ENCODE data around the gene SOX6.
"Not testable (repeated sequence)": the region's sequence is repeated elsewhere in the genome, so short reads cannot be mapped to it uniquely, and the experiment has no call there.

SOX6 gene

GRCh38 chr11:16356057-16356760, at the start of gene SOX6:
SOX6 (minus strand) TSS chr11:16356546; CDS start chr11:16341248, 15,298 bp downstream.
- Mint-ChIP-seq H3K4me1 (no peaks in the 10 kb centered on the region), H3K4me3 (no peak within 1 kb of the TSS), H3K27me3 (no peaks in the 10 kb centered on the region), H3K36me3 (ENCODE audit: insufficient read depth) (peaks cover 2% of the 10 kb centered on the region), H3K27ac (ENCODE audit: low read depth) (no peak within 1 kb of the TSS), H3K9me3 (peaks cover 19% of the 10 kb centered on the region)
- ATAC-seq (replicated peaks; ENCODE audit: extremely low read depth, poor library complexity, severe bottlenecking) (no peak), DNase-seq (ENCODE audit: low spot score in 2 of 2) (no peak)

- Mint-ChIP-seq H3K36me3 (ENCODE audit: insufficient read depth) (no peaks in the 10 kb centered on the region), H3K27ac (ENCODE audit: low read depth) (no peak overlapping the region), H3K4me3 (no peak overlapping the region), H3K27me3 (no peaks in the 10 kb centered on the region), H3K9me3 (peaks cover 14% of the 10 kb centered on the region), H3K4me1 (no peaks in the 10 kb centered on the region)
- DNase-seq (ENCODE audit: low spot score in 2 of 2), result no peak
- ATAC-seq (replicated peaks; ENCODE audit: extremely low read depth, poor library complexity, severe bottlenecking), result no peak
Observed at GRCh38 chr11:16404781-16405285, 48.5 kb upstream of the SOX6 start.

- ATAC-seq (replicated peaks; ENCODE audit: extremely low read depth, poor library complexity, severe bottlenecking) (no peak), DNase-seq (ENCODE audit: low spot score in 2 of 2) (no peak)
- no peak overlapping the region for H3K27ac Mint-ChIP-seq (ENCODE audit: low read depth)
- H3K4me1 Mint-ChIP-seq, result no peaks in the 10 kb centered on the region
- H3K27me3 Mint-ChIP-seq, result no peaks in the 10 kb centered on the region
- no peaks in the 10 kb centered on the region for H3K36me3 Mint-ChIP-seq (ENCODE audit: insufficient read depth)
- H3K9me3 Mint-ChIP-seq, result peaks cover 14% of the 10 kb centered on the region
- no peak overlapping the region for H3K4me3 Mint-ChIP-seq
Observed at GRCh38 chr11:16403851-16404250, 47.5 kb upstream of the SOX6 start.

- no peaks in the 10 kb centered on the region for H3K27me3 Mint-ChIP-seq
- H3K4me3 Mint-ChIP-seq, result no peak overlapping the region
- H3K4me1 Mint-ChIP-seq, result no peaks in the 10 kb centered on the region
- no peak for DNase-seq (ENCODE audit: low spot score in 2 of 2)
- H3K9me3 Mint-ChIP-seq, result peaks cover 14% of the 10 kb centered on the region
- H3K27ac Mint-ChIP-seq (ENCODE audit: low read depth), result no peak overlapping the region
- no peak for ATAC-seq (replicated peaks; ENCODE audit: extremely low read depth, poor library complexity, severe bottlenecking)
- H3K36me3 Mint-ChIP-seq (ENCODE audit: insufficient read depth), result no peaks in the 10 kb centered on the region
Observed at GRCh38 chr11:16403448-16403803, 47.1 kb upstream of the SOX6 start.

- peaks cover 14% of the 10 kb centered on the region for H3K9me3 Mint-ChIP-seq
- no peaks in the 10 kb centered on the region for H3K27me3 Mint-ChIP-seq
- H3K27ac Mint-ChIP-seq (ENCODE audit: low read depth), result no peak overlapping the region
- H3K4me3 Mint-ChIP-seq, result no peak overlapping the region
- no peaks in the 10 kb centered on the region for H3K4me1 Mint-ChIP-seq
- no peak for DNase-seq (ENCODE audit: low spot score in 2 of 2)
- no peak for ATAC-seq (replicated peaks; ENCODE audit: extremely low read depth, poor library complexity, severe bottlenecking)
- H3K36me3 Mint-ChIP-seq (ENCODE audit: insufficient read depth), result no peaks in the 10 kb centered on the region
Observed at GRCh38 chr11:16402654-16403447, 46.5 kb upstream of the SOX6 start.

- no peak for DNase-seq (ENCODE audit: low spot score in 2 of 2)
- no peaks in the 10 kb centered on the region for H3K4me1 Mint-ChIP-seq
- no peak overlapping the region for H3K27ac Mint-ChIP-seq (ENCODE audit: low read depth)
- H3K4me3 Mint-ChIP-seq, result no peak overlapping the region
- no peaks in the 10 kb centered on the region for H3K36me3 Mint-ChIP-seq (ENCODE audit: insufficient read depth)
- no peaks in the 10 kb centered on the region for H3K27me3 Mint-ChIP-seq
- H3K9me3 Mint-ChIP-seq, result peaks cover 12% of the 10 kb centered on the region
- no peak for ATAC-seq (replicated peaks; ENCODE audit: extremely low read depth, poor library complexity, severe bottlenecking)
Observed at GRCh38 chr11:16397390-16397789, 41.0 kb upstream of the SOX6 start.

- ATAC-seq (replicated peaks; ENCODE audit: extremely low read depth, poor library complexity, severe bottlenecking) (no peak), DNase-seq (ENCODE audit: low spot score in 2 of 2) (no peak)
- H3K4me3 Mint-ChIP-seq, result no peak overlapping the region
- H3K4me1 Mint-ChIP-seq, result no peaks in the 10 kb centered on the region
- H3K27me3 Mint-ChIP-seq, result no peaks in the 10 kb centered on the region
- no peak overlapping the region for H3K27ac Mint-ChIP-seq (ENCODE audit: low read depth)
- H3K36me3 Mint-ChIP-seq (ENCODE audit: insufficient read depth), result no peaks in the 10 kb centered on the region
- peaks cover 12% of the 10 kb centered on the region for H3K9me3 Mint-ChIP-seq
Observed at GRCh38 chr11:16395601-16396000, 39.3 kb upstream of the SOX6 start.

GRCh38 chr11:16394947-16395346, 38.6 kb upstream of the SOX6 start:
- Mint-ChIP-seq H3K9me3 (peaks cover 18% of the 10 kb centered on the region), H3K4me1 (no peaks in the 10 kb centered on the region), H3K27ac (ENCODE audit: low read depth) (no peak overlapping the region)

GRCh38 chr11:16393340-16393739, 37.0 kb upstream of the SOX6 start:
- H3K4me3 Mint-ChIP-seq, result no peak overlapping the region
- H3K9me3 Mint-ChIP-seq, result peaks cover 25% of the 10 kb centered on the region
- ATAC-seq (replicated peaks; ENCODE audit: extremely low read depth, poor library complexity, severe bottlenecking) (no peak), DNase-seq (ENCODE audit: low spot score in 2 of 2) (no peak)
- H3K36me3 Mint-ChIP-seq (ENCODE audit: insufficient read depth), result no peaks in the 10 kb centered on the region
- no peaks in the 10 kb centered on the region for H3K27me3 Mint-ChIP-seq
- H3K4me1 Mint-ChIP-seq, result no peaks in the 10 kb centered on the region
- H3K27ac Mint-ChIP-seq (ENCODE audit: low read depth), result no peak overlapping the region

More at GRCh38 chr11:16394947-16395346, 38.6 kb upstream of the SOX6 start:
- DNase-seq (ENCODE audit: low spot score in 2 of 2) (no peak), ATAC-seq (replicated peaks; ENCODE audit: extremely low read depth, poor library complexity, severe bottlenecking) (no peak)
- no peaks in the 10 kb centered on the region for H3K27me3 Mint-ChIP-seq
- H3K4me3 Mint-ChIP-seq, result no peak overlapping the region
- no peaks in the 10 kb centered on the region for H3K36me3 Mint-ChIP-seq (ENCODE audit: insufficient read depth)

- H3K4me3 Mint-ChIP-seq, result no peak overlapping the region
- H3K27ac Mint-ChIP-seq (ENCODE audit: low read depth), result no peak overlapping the region
- peaks cover 25% of the 10 kb centered on the region for H3K9me3 Mint-ChIP-seq
- DNase-seq (ENCODE audit: low spot score in 2 of 2), result no peak
- H3K36me3 Mint-ChIP-seq (ENCODE audit: insufficient read depth), result no peaks in the 10 kb centered on the region
- ATAC-seq (replicated peaks; ENCODE audit: extremely low read depth, poor library complexity, severe bottlenecking), result no peak
- H3K27me3 Mint-ChIP-seq, result no peaks in the 10 kb centered on the region
- H3K4me1 Mint-ChIP-seq, result no peaks in the 10 kb centered on the region
Observed at GRCh38 chr11:16392616-16393015, 36.3 kb upstream of the SOX6 start.

- H3K27ac Mint-ChIP-seq (ENCODE audit: low read depth); H3K4me3 Mint-ChIP-seq: not testable (repeated sequence)
- H3K9me3 Mint-ChIP-seq, result peaks cover 31% of the 10 kb centered on the region
Observed at GRCh38 chr11:16390826-16391225, 34.5 kb upstream of the SOX6 start.

GRCh38 chr11:16385099-16385498, 28.8 kb upstream of the SOX6 start:
- Mint-ChIP-seq H3K27me3 (no peaks in the 10 kb centered on the region), H3K27ac (ENCODE audit: low read depth) (no peak overlapping the region), H3K4me3 (no peak overlapping the region), H3K4me1 (no peaks in the 10 kb centered on the region), H3K9me3 (peaks cover 14% of the 10 kb centered on the region), H3K36me3 (ENCODE audit: insufficient read depth) (no peaks in the 10 kb centered on the region)
- DNase-seq (ENCODE audit: low spot score in 2 of 2) (no peak), ATAC-seq (replicated peaks; ENCODE audit: extremely low read depth, poor library complexity, severe bottlenecking) (no peak)

More at GRCh38 chr11:16390826-16391225, 34.5 kb upstream of the SOX6 start:
- DNase-seq (ENCODE audit: low spot score in 2 of 2); H3K36me3 Mint-ChIP-seq (ENCODE audit: insufficient read depth); H3K27me3 Mint-ChIP-seq; H3K4me1 Mint-ChIP-seq; ATAC-seq (replicated peaks; ENCODE audit: extremely low read depth, poor library complexity, severe bottlenecking): not testable (repeated sequence)
